Measurements from ENCODE around the gene SFMBT1. TPM values are rescaled to one million over a fixed set of nuclear protein-coding genes. Genes with fewer than 3 reads are reported as not detected.

SFMBT1 gene
- total RNA-seq, 4 donors from 2014 or later: 21.3 to 31.6 (median 21.5) TPM

DNA sequence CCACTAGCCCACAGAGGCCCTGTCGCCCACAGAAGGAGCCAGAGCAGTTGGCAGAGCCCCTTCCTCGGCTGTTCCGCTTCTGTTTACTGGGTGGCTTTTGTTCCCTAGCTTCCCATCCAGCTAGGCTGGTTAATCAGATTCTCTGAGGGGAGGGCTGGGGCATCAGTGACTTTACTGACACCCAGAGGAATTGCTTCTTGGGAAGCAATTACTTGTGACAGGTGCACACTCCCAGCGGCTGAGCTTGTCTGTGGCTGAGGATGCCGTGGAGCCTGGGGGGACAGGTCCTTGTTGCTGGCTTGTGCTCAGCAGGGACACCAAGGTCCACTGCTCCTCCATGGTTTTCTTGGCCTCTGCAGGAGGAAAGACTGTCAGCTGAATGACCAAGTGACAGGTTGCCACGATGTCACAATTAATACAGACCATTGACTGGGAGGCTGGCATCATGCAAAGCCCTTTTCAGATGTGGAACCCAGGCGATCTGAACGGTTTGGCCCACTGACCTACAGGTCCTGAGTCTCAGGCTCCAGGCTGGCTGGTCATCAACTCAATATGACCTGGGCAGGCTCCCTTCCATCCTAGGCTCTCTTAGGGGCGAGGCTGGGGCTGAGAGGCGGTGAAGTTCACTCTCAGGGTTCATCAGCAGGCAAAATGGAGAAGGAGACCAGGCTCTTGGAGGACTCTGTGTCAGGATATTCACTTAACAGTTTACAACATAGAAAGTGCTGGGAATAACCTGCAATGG lies 31.8 kb upstream of the SFMBT1 start:
- Histone ChIP-seq H3K36me3 (peaks cover 0 to 25% of the 10 kb centered on the region in 2 donors), H3K9me3 (no peaks in the 10 kb centered on the region), H3K4me3 (no peak overlapping the region), H3K27ac (no peak overlapping the region), H3K4me1 (peaks cover 0 to 10% (median 0%) of the 10 kb centered on the region in 3 donors), H3K27me3 (no peaks in the 10 kb centered on the region)
- ATAC-seq: no peak
- TF ChIP-seq EP300 (IDR thresholded peaks at IDR 0.05) (no peak), POLR2AphosphoS5 (IDR thresholded peaks at IDR 0.05) (no peak), POLR2A (IDR thresholded peaks at IDR 0.05) (no peak)
- TF ChIP-seq, protein P1, sequence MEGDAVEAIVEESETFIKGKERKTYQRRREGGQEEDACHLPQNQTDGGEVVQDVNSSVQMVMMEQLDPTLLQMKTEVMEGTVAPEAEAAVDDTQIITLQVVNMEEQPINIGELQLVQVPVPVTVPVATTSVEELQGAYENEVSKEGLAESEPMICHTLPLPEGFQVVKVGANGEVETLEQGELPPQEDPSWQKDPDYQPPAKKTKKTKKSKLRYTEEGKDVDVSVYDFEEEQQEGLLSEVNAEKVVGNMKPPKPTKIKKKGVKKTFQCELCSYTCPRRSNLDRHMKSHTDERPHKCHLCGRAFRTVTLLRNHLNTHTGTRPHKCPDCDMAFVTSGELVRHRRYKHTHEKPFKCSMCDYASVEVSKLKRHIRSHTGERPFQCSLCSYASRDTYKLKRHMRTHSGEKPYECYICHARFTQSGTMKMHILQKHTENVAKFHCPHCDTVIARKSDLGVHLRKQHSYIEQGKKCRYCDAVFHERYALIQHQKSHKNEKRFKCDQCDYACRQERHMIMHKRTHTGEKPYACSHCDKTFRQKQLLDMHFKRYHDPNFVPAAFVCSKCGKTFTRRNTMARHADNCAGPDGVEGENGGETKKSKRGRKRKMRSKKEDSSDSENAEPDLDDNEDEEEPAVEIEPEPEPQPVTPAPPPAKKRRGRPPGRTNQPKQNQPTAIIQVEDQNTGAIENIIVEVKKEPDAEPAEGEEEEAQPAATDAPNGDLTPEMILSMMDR (IDR thresholded peaks at IDR 0.05): no peak
- WGBS, 2 donors (ENCODE audit: low coverage in 1 of 2): 87 to 100% methylated on average over 1 to 3 of the region's 10 CpGs

DNA sequence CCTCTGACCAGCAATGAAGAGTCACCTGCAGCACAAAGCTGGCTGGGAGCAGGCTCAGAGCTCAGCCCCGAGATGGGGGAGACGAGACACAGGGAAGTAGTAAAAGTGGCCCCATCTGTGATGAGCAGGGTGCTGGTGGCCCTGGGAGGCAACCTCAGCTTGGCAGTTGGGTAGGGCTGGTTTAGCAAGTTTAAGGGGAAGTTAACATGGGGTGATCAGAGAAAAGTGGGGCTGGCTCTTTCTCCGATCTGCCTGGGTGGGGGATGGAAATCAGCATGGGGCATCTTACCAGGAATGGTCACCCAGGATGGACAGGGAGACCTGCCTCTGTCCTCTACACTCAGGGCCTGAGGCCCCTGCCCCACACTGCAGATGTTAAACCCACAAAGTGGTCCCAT lies 29.9 kb upstream of the SFMBT1 start:
- Histone ChIP-seq H3K4me1 (peaks cover 0 to 22% (median 7%) of the 10 kb centered on the region in 3 donors), H3K4me3 (no peak overlapping the region), H3K9me3 (no peaks in the 10 kb centered on the region), H3K36me3 (peaks cover 0 to 25% of the 10 kb centered on the region in 2 donors), H3K27me3 (no peaks in the 10 kb centered on the region), H3K27ac (no peak overlapping the region)
- ATAC-seq: no peak
- TF ChIP-seq EP300 (IDR thresholded peaks at IDR 0.05) (no peak), POLR2A (IDR thresholded peaks at IDR 0.05) (no peak), POLR2AphosphoS5 (IDR thresholded peaks at IDR 0.05) (no peak)
- TF ChIP-seq, protein P1 (IDR thresholded peaks at IDR 0.05): no peak
- WGBS, 2 donors (ENCODE audit: low coverage in 1 of 2): 33% methylated on average over 1 of the region's 3 CpGs; no CpG with 5 or more reads in 1 of the 2 donors

DNA sequence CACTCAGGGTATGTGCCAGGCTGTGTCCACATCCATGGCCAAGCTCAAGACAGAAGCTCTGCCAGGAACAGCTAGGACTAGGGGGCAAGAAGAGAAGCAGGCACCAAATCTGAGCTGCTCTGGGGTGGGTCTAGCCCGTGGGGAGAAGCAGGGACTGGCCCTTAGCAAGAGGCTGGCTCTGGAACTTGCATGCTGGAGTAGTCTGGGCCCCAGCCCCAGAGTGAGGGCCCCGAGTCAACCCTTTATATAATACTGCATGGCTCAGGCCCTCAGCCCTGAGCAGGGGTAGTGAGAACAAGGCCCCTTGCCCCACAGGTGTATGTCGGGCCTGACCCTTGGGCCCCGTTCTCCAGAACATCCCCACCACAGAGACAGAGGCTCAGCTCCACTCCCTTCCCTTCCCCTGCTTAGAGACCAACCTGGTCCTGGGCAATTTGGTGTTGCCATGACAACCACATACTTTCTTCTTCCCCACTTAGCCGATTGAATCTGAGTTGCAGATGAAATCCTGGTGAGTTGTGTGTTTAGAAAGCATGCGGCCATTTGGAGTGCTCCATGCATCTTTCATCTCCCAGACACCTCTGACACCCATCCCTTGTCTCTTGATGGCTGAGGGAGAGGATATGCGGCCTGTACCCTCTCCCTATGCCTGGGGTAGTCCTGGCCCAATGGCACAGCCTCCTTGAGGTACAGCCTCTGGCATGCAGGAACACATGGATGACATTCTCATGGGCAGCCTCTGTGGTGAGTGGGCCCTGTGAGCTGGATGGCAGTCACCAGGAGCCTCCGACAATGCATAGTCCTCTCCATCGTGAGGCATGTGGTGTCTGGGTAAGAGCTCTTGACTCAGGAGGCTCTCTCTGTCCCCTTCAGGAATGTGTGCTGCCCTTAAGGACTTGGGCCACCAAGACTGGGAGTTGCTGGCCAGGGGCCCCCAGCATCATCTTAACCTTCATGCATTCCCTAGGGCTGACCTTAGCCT lies 29.2 kb upstream of the SFMBT1 start:
- H3K4me3 ChIP-seq: no peak overlapping the region
- H3K9me3 ChIP-seq: no peaks in the 10 kb centered on the region
- peaks cover 0 to 22% (median 7%) of the 10 kb centered on the region in 3 donors for H3K4me1 ChIP-seq
- WGBS, 2 donors (ENCODE audit: low coverage in 1 of 2): 59 to 60% methylated on average over 1 to 3 of the region's 9 CpGs
- TF ChIP-seq, protein P1 (IDR thresholded peaks at IDR 0.05): no peak
- no peak for TF ChIP-seq POLR2AphosphoS5 (IDR thresholded peaks at IDR 0.05)
- ATAC-seq: no peak
- H3K27ac ChIP-seq: no peak overlapping the region
- peaks cover 0 to 25% of the 10 kb centered on the region in 2 donors for H3K36me3 ChIP-seq
- H3K27me3 ChIP-seq: no peaks in the 10 kb centered on the region

DNA sequence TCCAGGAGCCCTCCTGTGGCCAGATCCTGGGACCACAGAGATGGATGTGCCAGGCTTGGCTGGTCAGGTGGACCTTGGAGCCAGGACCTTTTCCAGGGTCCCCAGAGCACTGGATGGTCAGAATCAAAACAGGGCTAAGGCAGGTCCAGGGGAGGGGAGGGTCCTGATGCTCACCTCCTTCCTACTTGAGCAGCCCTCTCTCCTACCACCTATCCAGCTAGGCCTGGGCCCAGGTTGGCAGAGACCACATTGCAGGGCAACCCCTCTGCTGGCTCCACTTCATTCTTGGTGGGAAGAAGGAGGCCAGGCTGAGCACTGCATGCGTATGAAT lies 28.5 kb upstream of the SFMBT1 start:
- ATAC-seq: no peak
- H3K4me3 ChIP-seq: no peak overlapping the region
- H3K4me1 ChIP-seq: peaks cover 0 to 22% (median 7%) of the 10 kb centered on the region in 3 donors
- no peak overlapping the region for H3K27ac ChIP-seq
- TF ChIP-seq EP300 (IDR thresholded peaks at IDR 0.05): no peak
- no peak for TF ChIP-seq POLR2AphosphoS5 (IDR thresholded peaks at IDR 0.05)
- TF ChIP-seq POLR2A (IDR thresholded peaks at IDR 0.05): no peak
- TF ChIP-seq, protein P1 (IDR thresholded peaks at IDR 0.05): no peak
- H3K36me3 ChIP-seq: peaks cover 0 to 19% of the 10 kb centered on the region in 2 donors
- H3K9me3 ChIP-seq: no peaks in the 10 kb centered on the region
- no peaks in the 10 kb centered on the region for H3K27me3 ChIP-seq
- no CpG with 5 or more reads among the region's 1 CpG for WGBS, 2 donors (ENCODE audit: low coverage in 1 of 2)
